HG02885 (cell line): ENCODE results near the gene SHB.

Experiments
- ATAC-seq: cut with Tn5 transposase; IDR thresholded peaks from one replicate; pipeline ENCODE4 v1.9.1; 2021; ENCODE audit warnings: mild to moderate bottlenecking; ENCODE audit not compliant: unreplicated experiment, poor library complexity

The SHB gene

DNA sequence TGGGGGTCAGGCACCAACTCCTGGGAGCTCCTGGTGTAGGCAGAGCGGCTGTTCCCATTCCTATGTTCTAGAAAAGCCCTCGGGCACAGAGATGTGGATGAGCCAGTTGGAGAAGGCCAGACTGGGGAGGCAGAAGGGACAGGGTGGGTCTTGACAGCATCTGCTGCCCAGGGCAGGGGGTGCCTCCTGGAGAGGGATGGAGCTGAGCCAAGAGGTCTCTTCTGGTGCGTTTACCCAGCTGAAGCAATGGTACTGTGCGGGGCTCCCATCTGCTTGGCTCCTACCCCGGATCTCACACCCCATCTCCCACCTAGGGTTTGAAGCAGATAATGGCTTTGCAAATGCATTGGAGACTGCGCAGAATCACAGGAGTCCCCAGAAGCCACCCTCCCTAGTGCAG, 41.3 kb downstream of the SHB start:
- no peak for ATAC-seq

DNA sequence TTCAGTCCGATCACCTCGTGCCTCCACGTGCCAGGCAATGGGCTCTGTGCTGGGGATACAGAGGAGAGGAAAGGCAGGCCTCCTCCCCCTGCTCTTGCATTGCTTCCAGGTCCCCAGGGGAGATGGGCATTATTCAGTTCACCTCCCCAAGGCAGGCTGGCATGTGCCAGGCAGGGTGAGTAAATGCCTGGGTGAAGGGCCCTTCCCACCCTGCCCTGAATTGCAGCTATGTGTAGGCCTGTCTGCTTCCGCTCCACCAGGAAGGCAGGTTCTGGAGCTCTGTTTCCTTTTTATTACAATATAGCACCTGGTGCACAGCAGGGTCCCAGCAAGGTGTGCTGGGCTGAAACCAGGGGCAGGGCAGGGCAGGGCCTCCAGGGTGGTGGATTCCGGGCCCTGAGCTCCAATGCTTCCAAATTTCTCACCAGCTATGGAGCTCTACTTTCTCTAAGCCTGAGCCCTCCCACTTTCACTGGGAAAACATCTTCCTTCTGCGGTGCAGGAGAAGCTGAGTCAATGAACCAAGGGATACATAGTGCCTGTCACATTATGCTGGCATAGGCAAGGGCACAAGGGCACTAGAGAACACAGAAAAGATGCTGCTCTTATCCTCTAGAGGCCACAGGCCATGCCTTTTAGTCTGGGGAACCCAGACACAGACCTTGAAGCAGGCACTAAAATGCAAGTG, 42.0 kb downstream of the SHB start:
- ATAC-seq, result no peak

DNA sequence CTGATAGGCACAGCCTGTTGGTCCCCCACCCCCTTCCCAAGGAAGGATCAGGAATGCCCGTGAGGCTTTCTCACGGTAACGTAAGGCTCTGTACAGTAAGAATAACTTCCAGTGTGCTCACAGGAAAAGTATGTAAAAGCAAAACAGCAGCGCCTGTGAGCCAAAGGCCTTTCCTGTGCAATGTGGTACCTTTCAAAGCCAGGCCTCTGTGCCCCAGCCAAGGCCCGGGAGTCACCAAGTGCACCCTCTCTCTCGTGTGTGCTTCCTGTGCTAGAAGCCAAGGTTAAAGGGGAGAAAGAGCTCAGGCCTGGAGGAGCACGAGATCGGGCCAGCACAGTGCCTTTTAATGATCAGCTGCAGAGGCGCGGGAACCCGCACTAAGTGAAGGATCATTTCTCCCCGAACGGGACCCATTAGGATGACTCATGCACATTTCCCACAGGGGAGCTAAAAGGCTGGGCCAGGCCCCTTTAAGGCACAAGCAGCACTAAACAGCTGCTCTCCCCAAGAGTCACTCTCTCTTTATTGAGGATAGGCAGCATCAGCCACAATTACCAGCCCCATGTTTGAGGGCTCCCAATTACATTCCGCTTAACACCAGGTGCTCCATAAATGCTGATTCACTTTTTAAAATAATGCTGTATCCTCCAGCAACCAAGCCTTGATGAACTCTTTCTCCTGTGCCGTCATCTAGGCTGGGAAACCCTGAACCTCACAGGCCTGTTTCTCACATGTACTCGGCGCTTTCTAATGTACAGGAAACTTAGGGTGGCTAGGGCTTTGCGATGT, 42.8 kb downstream of the SHB start:
- ATAC-seq, result no peak

DNA sequence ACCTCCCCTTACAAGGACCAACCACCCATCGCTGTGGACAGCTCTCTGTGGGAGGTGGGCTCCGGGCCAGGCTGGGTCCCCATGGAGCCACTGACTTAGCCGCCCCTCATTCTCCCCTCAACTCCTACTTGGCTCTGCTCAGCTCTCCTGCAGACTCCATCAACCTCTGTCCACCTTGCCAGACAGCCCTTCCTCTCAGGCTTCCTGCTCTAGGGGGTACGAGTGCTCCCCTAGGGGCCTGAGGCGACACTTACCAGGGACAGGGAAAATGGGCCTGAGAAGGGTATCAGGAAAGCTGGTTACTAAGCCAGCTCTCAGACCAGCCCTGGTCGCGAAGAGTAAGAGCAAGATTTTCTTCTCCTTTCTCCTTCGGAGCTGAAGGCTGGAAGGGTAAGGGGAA, 43.9 kb downstream of the SHB start:
- no peak for ATAC-seq

DNA sequence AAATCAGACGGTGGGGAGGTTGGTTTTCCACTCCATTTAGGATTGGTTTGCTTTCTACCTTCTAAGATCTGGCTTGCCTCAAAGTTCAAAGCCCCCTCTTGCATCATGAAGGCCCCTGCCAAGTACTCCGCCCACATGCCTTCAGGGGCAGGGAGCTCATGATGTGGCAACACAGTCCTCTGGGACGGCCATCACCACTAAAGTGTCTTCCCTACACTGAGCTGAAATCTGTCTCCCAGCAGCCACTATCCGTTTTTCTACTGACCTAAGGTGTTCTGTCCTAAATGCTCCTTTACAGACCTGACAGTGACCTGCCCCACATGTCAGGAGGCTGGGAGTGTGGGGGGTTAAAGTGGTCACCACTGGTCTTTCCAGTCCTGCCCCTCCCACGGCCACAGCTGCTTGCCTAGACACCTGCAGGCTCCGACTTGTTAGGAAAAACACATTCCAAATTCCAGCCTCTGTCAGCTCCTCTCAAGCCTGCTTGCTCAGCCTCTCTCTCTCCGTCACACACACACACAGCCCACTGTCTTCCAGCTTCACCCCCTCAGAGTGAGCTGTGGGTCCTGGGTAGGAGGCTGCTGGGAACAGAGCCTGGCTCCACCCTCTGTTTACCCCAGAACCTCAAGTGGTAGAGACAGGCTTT, 44.9 kb downstream of the SHB start:
- ATAC-seq, result no peak

DNA sequence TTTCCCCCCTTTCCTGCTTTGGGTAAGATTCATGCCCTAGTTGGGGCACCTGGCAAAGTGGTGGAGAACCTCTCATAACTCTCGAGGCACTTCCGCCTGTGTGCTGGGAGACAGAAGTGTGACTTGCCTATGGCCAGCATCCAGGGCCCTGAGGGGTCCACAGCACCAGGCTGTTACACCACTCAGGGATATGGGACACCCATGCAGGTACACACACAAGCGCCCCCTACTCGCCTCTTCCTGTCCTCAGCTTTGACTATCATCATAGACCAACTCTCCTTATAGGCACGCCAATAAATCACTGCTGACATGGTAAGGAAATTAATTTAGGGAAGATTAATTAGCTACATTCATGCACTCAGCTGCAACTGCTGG, 45.4 kb downstream of the SHB start:
- no peak for ATAC-seq

DNA sequence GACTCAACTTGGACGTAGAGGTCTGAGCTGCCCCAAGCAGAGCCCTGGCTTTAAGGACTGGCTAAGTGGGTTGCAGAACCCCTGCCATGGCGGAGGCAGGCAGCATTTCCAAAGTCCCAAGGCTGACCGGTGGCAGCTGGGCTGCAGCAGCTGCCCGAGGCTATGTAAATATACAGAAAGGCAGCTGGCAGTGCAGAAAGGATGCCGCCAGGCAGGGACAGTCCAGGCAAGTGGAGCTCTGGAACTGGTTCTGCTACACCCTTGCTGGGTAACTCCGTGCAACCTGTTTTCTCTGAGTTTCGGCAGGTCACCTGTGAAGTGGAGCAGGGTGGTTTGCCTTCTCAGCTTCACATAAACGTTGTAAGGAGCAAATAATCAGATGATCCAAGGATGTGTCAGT, 46.0 kb downstream of the SHB start:
- ATAC-seq, result no peak

DNA sequence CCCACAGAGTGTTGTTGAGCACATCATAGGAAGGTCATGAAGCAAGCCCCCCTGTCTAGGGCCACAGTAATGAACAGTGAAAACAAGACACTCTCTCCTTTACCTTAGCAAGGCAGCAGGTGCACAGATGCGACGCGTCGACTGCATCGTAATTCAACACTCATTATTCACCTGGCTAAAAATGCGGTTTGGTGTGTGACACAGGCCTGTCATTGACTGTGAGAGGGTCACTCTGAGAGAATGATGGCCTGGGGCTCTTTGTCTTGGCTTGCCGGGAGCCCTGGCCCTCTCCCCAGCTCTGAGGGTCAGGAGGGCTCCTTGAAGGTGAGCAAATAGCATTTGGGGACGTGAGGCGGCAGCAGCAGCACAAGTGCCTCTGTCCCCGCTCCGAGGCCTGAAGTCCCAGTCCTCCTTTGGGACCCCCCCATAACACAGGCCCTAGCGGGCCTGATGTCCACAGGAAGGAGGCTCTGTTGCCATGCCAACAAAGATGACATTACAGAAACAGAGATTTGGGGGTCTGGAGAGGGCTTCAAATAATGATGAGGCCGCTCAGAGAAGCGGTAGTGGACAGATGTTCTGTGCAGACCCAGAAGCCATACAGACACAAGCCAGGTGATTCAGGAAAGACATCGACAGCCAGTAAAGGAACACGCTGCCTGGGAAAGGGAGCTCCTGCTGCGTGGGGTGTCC, 46.7 kb downstream of the SHB start:
- ATAC-seq, result no peak

DNA sequence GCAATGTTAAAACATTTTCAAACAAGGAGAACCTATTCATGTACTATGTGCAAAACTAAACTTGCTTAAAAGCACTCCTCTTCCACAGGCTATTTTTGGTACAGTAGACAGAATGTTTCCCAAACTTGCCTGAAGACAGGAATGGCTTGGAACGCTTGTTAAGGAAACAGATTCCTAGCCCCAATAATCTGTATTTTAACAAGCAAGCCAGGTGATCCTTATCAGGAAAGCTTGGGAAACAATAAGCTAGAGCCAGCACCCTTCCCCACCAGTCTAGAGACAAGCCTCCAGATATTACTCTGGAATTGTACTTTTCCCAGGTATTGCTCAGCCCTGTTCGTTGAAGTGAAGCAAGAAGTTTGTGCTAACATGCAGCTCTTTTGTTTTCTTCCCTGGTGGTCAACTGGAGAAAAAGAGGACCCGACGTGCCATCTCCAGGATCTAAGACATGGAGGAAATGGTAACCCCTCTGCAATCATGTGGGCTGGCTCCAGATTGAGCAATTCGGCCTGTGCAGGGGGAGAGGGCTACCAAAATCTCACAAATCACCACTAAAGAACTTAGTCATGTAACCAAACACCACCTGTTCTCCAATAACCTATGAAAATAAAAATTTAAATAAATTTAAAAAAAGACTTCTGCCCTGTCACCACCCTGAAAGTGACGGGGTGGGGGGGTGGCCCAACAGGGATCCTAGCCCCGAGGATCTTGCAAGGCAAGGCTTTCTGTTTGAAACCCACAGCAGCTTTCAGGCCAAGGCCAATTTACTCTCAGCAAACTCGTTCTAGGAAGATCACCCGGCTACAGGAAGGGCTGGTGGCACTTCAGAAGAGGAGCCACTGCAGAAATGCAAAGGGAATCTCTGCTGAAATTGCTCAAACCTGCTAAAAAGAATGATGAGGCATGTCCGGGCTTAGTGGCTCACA, 48.6 kb downstream of the SHB start:
- ATAC-seq, result no peak

DNA sequence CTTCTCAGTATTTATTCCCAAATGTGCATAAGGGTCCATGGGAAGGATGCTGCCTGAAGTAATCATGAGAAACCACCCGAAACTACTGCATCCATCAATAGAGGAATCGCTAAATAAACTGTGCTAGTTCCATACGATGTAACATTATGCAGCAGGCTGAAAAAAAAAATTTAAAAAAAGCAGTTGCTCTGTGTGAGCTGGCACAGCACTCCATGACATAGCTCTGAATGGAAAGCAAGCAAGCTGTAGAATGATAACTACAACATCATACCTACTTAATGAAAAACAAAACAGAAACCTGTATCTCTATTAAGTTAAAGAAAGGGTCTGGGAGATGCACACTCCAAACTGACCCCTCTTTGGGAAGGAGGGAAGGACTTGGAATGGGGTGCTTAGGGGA, 49.3 kb downstream of the SHB start:
- ATAC-seq, result no peak

DNA sequence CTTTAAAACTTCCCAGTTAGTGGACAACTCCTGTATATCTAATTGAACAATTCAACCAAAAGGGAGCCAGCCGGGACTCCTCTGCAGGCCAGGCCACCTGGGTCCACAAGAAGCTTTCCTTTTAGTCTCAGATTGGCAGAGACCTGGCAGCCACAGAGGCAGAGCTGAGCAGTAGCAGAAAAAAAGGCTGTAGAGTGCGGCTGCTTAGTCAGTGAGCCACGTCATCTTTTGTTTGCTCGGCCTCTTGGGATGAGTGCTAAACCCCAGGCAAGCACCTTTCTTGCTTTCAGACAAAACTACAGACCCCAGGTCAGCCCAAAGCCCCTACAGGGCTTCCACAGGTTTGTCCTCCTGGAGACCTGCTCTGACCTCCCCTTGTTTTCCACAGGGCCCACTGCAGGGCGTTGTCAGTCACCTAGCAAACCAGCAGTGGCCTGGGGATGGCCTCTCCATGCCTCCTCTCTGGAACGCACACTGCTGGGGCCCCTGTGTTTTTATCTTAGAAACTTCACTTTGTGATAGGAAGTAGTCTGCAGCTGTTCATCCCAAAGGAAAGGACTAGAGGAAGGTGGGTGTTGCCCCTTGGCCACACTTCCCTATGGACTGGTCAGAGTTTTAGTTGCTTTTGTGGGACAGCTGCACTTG, 49.9 kb downstream of the SHB start:
- ATAC-seq, result no peak

DNA sequence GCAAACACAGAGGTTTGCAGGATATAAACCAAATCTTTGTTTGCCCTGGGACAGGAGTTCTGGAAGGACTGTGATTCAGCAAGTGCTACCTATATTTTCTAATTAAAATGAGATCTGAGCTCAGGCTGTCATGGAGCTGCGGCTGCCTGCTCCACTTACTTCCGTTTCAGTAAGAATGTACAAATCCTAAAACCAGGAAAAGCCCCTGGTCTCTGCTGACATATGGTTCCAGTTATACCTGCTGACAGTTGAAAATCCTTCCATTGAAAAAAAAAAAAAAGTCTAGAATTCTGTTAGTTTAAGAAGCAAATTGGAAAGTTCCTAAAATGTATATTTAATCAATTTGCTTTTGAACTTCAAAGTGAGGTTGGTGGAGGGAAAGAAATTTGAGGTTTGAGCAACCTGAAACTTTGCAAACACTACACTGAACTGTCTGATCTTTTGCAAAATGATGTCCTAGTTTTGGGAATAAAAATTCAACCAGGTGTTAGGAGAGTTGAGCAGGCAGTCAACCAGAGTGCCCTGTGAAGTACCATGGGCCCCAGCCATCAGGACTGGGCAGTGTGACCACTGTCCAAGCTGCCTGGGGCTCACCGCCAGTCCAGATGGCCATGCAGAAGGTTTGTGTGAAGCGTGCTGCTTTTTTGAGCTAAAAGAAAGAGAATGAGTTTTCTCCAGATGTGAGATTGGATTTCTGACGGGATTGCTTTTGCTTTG, 50.6 kb downstream of the SHB start:
- no peak for ATAC-seq

DNA sequence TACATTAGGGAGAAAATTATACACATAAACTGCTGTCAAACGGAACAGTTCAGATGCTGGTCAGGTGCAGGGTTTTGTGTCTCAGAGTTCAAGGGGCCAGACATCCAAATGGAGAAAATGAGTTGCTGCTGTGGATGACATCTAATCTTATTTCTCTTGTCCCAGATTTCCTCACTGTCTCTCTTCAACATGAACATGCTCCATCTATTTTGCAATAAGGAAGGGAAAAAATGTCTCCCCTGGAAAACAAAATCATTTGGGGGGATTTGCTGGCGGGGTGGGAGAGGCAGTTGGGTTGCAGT, 51.2 kb downstream of the SHB start:
- no peak for ATAC-seq

DNA sequence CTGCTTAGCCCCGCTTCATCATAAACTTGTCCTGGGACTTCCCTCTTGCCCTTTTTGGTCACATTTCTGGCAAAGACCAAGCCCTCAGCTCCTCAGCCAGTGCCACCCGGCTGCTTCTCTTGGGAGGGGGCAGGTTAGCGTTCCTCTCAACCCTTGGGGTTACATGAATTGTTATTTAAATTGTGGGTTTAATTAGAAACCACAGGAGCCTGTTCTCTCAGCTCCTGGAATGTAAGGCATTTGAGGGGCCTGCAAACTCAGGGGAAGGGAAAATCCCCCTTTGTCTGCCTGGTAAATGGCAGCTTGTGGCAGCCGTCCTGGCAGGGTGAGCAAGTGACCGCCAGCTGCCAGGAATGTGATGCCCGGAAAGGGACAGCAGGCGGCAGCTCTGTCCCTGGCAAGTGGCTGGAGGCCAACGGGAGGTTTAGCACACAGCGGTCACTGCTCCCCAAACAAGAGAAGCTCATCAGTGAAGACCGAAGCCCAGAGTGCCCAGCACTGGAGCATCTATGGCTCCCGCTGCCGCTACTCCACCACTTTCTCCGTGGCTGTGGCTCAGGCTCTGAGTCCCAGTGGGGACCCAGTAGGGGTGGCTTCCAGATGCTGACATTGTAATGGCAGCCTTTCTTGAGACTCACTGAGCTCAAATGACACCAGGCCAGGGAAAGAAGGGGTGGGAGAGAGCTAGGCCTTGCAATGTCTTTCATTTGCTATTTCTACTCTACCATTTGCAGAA, 51.7 kb downstream of the SHB start:
- no peak for ATAC-seq

DNA sequence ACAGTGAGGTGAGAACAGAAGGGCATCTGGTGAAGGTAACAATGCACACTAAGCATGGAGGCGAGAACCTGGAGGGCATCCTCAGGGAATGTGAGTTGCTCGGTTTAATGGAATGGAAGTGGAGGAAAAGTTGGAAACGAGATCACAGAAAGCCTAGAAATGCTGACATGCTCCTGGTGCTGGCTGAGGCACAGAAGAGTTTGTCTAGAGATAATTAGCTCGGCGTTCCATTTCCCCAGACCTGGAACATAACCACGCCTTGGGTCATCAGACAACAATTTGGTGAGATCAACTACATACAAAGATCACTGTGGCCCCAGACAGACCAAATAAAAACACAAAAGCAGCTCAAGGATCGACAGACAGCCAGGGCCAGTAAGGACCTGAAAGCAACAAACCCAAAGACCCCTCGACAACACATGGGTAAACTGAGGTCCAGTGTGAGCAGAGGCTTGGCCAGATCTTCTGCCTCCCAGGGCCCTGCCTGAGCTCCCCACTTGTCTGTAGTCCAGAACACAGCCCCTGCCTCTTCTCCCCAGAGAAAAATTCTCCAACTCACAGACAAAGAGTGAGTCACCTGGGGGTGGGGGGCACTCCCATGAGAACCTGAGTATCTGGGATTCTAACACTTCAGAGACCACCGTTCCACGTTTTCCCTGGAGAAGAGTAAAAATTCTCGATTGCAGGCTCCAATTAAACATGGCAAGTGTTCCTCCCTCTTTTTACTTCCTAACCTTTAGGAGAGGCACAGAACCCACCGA, 52.5 kb downstream of the SHB start:
- no peak for ATAC-seq

DNA sequence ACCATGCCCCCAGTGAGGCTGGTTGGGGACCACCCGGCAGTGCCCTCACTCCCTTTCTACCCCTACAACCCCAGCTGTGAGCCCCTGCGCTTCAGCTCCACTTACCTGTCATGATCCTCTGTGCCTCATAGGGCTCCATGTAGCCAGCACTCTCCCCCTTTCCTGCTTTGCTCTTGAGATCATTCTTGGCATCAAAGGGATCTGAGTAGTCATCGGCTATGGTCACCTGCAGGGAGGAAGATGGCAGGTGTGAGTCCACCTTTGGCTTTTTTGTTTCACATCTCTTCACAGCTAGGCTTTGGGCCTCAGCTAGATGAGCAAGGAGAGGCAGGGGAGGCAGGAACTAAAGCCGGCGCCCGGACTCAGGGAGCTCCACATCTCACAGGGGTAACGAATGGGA, 53.1 kb downstream of the SHB start:
- no peak for ATAC-seq

DNA sequence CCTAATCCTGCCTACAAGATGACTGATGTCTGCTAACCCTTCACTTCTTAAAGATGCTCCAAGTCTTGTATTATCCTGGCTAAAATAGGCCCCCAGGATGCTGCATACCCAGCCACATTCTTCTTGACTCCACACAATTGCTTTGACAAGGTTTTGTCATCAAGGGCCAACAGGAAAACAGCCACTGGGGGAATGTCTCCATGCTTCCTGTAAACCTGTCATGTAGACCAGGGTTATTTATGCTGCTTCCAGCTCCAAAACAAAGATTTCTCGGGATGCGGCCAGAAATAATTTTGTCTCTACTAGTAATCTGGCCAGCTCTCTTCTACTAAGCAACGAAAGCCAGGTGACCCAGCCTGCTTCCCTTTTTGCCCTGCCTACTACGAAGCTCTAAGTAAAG, 53.8 kb downstream of the SHB start:
- ATAC-seq, result no peak
